ENCODE data around the gene POLR3K.
"Not testable (repeated sequence)": the region's sequence is repeated elsewhere in the genome, so short reads cannot be mapped to it uniquely, and the experiment has no call there.

The POLR3K gene

DNA sequence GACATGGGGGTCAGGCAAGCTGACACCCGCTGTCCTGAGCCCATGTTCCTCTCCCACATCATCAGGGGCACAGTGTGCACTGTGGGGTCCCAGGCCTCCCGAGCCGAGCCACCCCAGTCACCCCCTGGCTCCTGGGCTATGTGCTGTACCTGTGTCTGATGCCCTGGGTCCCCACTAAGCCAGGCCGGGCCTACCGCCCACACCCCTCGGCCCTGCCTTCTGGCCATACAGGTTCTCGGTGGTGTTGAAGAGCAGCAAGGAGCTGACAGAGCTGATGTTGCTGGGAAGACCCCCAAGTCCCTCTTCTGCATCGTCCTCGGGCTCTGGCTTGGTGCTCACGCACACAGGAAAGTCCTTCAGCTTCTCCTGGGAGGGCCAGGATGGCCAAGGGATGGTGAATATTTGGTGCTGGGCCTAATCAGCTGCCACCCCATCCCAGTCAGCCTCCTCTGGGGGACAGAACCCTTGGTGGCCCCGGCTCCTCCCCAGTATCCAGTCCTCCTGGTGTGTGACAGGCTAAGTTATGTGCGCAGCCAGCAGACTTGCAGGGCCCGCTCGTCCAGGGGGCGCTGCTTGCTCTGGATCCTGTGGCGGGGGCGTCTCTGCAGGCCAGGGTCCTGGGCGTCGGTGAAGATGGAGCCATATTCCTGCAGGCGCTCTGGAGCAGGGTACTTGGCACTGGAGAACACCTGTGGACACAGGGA lies 36.2 kb downstream of the POLR3K start:
- DNase-seq (ENCODE audit: low read depth, low spot score): not testable (repeated sequence)

DNA sequence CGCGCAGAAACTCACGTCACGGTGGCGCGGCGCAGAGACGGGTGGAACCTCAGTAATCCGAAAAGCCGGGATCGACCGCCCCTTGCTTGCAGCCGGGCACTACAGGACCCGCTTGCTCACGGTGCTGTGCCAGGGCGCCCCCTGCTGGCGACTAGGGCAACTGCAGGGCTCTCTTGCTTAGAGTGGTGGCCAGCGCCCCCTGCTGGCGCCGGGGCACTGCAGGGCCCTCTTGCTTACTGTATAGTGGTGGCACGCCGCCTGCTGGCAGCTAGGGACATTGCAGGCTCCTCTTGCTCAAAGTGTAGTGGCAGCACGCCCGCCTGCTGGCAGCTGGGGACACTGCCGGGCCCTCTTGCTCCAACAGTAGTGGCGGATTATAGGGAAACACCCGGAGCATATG lies 42.6 kb downstream of the POLR3K start:
- not testable (repeated sequence) for DNase-seq (ENCODE audit: low read depth, low spot score)

DNA sequence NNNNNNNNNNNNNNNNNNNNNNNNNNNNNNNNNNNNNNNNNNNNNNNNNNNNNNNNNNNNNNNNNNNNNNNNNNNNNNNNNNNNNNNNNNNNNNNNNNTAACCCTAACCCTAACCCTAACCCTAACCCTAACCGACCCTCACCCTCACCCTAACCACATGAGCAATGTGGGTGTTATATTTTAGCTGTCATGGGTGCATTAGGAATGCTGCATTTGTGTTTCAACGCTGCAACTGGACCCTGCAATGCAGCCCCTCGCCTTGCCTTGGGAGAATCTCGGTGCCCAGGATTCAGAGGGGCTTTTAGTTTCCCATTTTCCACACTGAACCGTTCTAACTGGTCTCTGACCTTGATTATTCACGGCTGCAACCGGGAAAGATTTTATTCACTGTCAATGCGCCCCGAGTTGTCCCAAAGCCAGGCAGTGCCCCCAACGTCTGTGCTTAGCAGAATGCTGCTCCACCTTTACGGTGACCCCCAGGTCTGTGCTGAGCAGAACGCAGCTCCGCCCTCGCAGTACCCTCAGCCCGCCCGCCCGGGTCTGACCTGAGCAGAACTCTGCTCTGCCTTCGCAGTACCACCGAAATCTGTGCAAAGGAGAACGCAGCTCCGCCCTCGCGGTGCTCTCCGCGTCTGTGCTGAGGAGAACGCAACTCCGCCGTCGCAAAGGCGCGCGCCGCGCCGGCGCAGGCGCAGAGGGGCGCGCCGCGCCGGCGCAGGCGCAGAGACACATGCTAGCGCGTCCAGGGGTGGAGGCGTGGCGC lies 43.3 kb downstream of the POLR3K start:
- peak; percentile 6 for DNase-seq (ENCODE audit: low read depth, low spot score)
